ENCODE measurements around the gene PCED1B. TPM values are rescaled to one million over a fixed set of nuclear protein-coding genes. Genes with fewer than 3 reads are reported as not detected.

PCED1B gene
- total and polyA plus RNA-seq, 12 donors: 0.49 to 4.8 (median 0.88) TPM

GRCh38 chr12:47110718-47111391, 31.4 kb downstream of the PCED1B start:
- no peak overlapping the region for H3K4me3 ChIP-seq
- H3K9me3 ChIP-seq: no peaks in the 10 kb centered on the region
- H3K27ac ChIP-seq: no peak overlapping the region
- H3K36me3 ChIP-seq: peaks cover 0 to 3% (median 0%) of the 10 kb centered on the region in 9 donors
- no peak for TF ChIP-seq CTCF (IDR thresholded peaks at IDR 0.05)
- intact Hi-C loops (cut with DNase I): no loop called here
- no peak for ATAC-seq
- no peaks in the 10 kb centered on the region for H3K4me1 ChIP-seq
- DNase-seq: no peak
- no peaks in the 10 kb centered on the region for H3K27me3 ChIP-seq
- 90 to 92% methylated on average over 2 of the region's 2 CpGs for WGBS, 2 donors

GRCh38 chr12:47111392-47111778, 32.0 kb downstream of the PCED1B start:
- H3K4me3 ChIP-seq: no peak overlapping the region
- H3K4me1 ChIP-seq: no peaks in the 10 kb centered on the region
- ATAC-seq (no peak), DNase-seq (no peak)
- 91 to 95% methylated on average over 2 of the region's 2 CpGs for WGBS, 2 donors
- no peaks in the 10 kb centered on the region for H3K27me3 ChIP-seq
- H3K36me3 ChIP-seq: peaks cover 0 to 3% (median 0%) of the 10 kb centered on the region in 9 donors
- no peak overlapping the region for H3K27ac ChIP-seq
- TF ChIP-seq CTCF (IDR thresholded peaks at IDR 0.05): no peak
- intact Hi-C loops (cut with DNase I): no loop called here
- H3K9me3 ChIP-seq: no peaks in the 10 kb centered on the region

- intact Hi-C loops (cut with DNase I): no loop called here
- ATAC-seq (no peak), DNase-seq (no peak)
- Histone ChIP-seq H3K4me1 (no peaks in the 10 kb centered on the region), H3K4me3 (no peak overlapping the region), H3K36me3 (peaks cover 0 to 3% (median 0%) of the 10 kb centered on the region in 9 donors), H3K9me3 (no peaks in the 10 kb centered on the region), H3K27me3 (no peaks in the 10 kb centered on the region), H3K27ac (no peak overlapping the region)
- no peak for TF ChIP-seq CTCF (IDR thresholded peaks at IDR 0.05)
- 91 to 94% methylated on average over 6 of the region's 6 CpGs for WGBS, 2 donors
Measured at GRCh38 chr12:47111854-47112253, 32.4 kb downstream of the PCED1B start.

GRCh38 chr12:47112679-47113078, 33.3 kb downstream of the PCED1B start:
- H3K9me3 ChIP-seq: no peaks in the 10 kb centered on the region
- H3K27me3 ChIP-seq: no peaks in the 10 kb centered on the region
- DNase-seq: no peak
- H3K4me3 ChIP-seq: no peak overlapping the region
- no peak overlapping the region for H3K27ac ChIP-seq
- TF ChIP-seq CTCF (IDR thresholded peaks at IDR 0.05): no peak
- H3K36me3 ChIP-seq: peaks cover 0 to 3% (median 0%) of the 10 kb centered on the region in 9 donors
- 53 to 64% methylated on average over 2 of the region's 2 CpGs for WGBS, 2 donors
- intact Hi-C loops (cut with DNase I): no loop called here
- ATAC-seq: no peak
- H3K4me1 ChIP-seq: no peaks in the 10 kb centered on the region
